Fibroblast of lung (primary cell): ENCODE results near the gene SYNJ2. TPM values are rescaled to one million over a fixed set of nuclear protein-coding genes. Genes with fewer than 3 reads are reported as not detected.
A peak's percentile ranks its signal among the peaks of the same experiment; 100 is the strongest.

Source experiments
- DNase-seq, 2 donors: peaks; one replicate each; pipeline versions ENCODE4 v3.0.0 to v3.0.0-alpha.2; 2010; ENCODE audit warnings: low read depth in 2 of 2
- H2AFZ ChIP-seq: 2 replicates; pipeline ENCODE4 v1.5.1; 2012; ENCODE audit warnings: low read length, control low read depth, inconsistent platforms
- H3K27ac ChIP-seq: 2 replicates; pipeline ENCODE4 v1.5.1; 2011; ENCODE audit warnings: low read length, control low read depth; ENCODE audit not compliant: insufficient read depth
- H3K27me3 ChIP-seq: 2 replicates; pipeline ENCODE4 v1.5.1; 2011; ENCODE audit warnings: mild to moderate bottlenecking, low read length; ENCODE audit not compliant: control insufficient read depth, insufficient read depth
- H3K36me3 ChIP-seq: 2 replicates; pipeline ENCODE4 v1.5.1; 2011; ENCODE audit warnings: low read length; ENCODE audit not compliant: control insufficient read depth, insufficient read depth
- H3K4me1 ChIP-seq: 2 replicates; pipeline ENCODE4 v1.5.1; 2011; ENCODE audit warnings: low read length; ENCODE audit not compliant: control insufficient read depth, insufficient read depth; ENCODE audit errors: extremely low read depth
- H3K4me2 ChIP-seq: 2 replicates; pipeline ENCODE4 v1.5.1; 2011; ENCODE audit warnings: low read length, control low read depth; ENCODE audit not compliant: insufficient read depth; ENCODE audit errors: extremely low read depth
- H3K4me3 ChIP-seq, 4 experiments: fragments of 200-600 bp in 1 of 4; sonication (generic) in 1 of 4; replicated peaks in 1 of 4; 2 replicates each; pipeline ENCODE4 v1.5.1; 2011 to 2016; ENCODE audit warnings: low read length in 4 of 4, low read depth in 3 of 4, mild to moderate bottlenecking in 3 of 4, control low read depth in 2 of 4, inconsistent platforms in 1 of 4, mixed read lengths in 1 of 4; ENCODE audit not compliant: insufficient read depth in 1 of 4; ENCODE audit errors: control extremely low read depth in 1 of 4
- H3K79me2 ChIP-seq: 2 replicates; pipeline ENCODE4 v1.5.1; 2012; ENCODE audit warnings: mild to moderate bottlenecking, low read length, inconsistent platforms; ENCODE audit not compliant: control insufficient read depth, insufficient read depth
- H3K9ac ChIP-seq: 2 replicates; pipeline ENCODE4 v1.5.1; 2011; ENCODE audit warnings: mild to moderate bottlenecking, low read length, control low read depth; ENCODE audit not compliant: insufficient read depth
- H3K9me3 ChIP-seq: 2 replicates; pipeline ENCODE4 v1.5.1; 2012; ENCODE audit warnings: low read depth, low read length; ENCODE audit not compliant: control insufficient read depth, insufficient read depth
- H4K20me1 ChIP-seq: 2 replicates; pipeline ENCODE4 v1.5.1; 2011; ENCODE audit warnings: low read length; ENCODE audit not compliant: control insufficient read depth, insufficient read depth; ENCODE audit errors: extremely low read depth
- CTCF ChIP-seq, 2 donors: IDR thresholded peaks in 1 of 2; conservative IDR thresholded peaks in 1 of 2; 1 replicate in 1 of 2; 2 replicates in 1 of 2; pipeline ENCODE4 v1.5.1; 2011 to 2012; ENCODE audit warnings: low read length in 2 of 2, control low read depth in 1 of 2, inconsistent platforms in 1 of 2, low read depth in 1 of 2, mild to moderate bottlenecking in 1 of 2
- EZH2 ChIP-seq: IDR thresholded peaks from 2 replicates; pipeline ENCODE4 v1.5.1; 2012; ENCODE audit warnings: low read length, control low read depth, mild to moderate bottlenecking; ENCODE audit errors: missing control alignments
- polyA plus RNA-seq, 2 donors: library from polyadenylated mRNA; depleted of rRNA in 1 of 2; stranded (reverse) in 1 of 2; unstranded in 1 of 2; fragments of >200 nt; gene quantifications; 2 replicates each; pipeline ENCODE4 v1.2.1, GENCODE V29; 2011 to 2012; ENCODE audit warnings: missing spikeins in 1 of 2
- total RNA-seq: library from RNA; depleted of rRNA; stranded (reverse); fragments of >200 nt; gene quantifications from 2 replicates; pipeline ENCODE4 v1.2.1, GENCODE V29; 2014

Gene SYNJ2
- total and polyA plus RNA-seq, 2 donors (not counting 1 experiment from before 2014, with no cell fraction given), result 23.5 to 57.3 TPM

DNA sequence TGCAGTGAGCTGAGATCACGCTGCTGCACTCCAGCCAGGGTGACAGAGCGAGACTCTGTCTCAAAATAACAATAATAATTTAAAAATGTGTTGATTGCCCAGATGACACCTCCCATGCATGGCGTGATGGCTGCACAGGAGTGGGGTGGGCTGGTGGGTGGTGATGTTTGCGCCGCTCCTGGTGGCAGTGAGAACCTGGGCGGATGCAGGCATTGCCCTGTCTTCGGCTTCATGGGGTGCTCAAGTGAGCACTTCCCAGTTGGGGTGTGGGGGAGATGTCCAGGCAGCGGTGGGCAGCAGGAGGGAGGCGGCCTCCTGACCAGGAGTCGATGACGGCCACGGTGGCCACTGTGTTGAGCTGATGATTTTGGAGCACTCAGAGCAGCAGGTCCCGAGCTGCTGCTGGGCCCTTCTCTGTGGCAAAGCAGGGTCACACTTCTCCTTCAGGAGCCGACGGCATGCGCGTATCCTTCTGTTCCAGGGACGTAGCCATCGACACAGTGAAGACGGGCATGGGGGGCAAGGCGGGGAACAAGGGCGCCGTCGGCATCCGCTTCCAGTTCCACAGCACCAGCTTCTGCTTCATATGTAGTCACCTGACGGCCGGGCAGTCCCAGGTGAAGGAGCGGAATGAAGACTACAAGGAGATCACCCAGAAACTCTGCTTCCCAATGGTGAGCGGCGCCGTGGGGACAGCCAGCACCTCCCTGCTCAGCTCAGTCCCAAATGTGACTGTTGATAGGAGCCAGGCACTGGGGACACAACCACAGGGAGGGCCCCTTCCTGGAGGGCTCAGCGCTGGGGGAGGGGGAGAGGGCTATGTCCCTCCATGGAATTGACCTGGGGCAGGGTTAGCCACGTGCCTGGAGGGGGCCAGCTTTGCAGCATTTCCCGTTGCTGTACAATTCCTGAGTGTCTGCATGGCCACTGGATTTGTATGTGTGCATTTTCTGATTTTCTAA, 89.7 kb downstream of the SYNJ2 start:
- H4K20me1 ChIP-seq, result no peaks in the 10 kb centered on the region
- H2AFZ ChIP-seq, result no peak overlapping the region
- H3K4me1 ChIP-seq, result peaks cover 14% of the 10 kb centered on the region
- H3K9ac ChIP-seq, result no peak overlapping the region
- DNase-seq, result no peak
- no peak overlapping the region for H3K4me3 ChIP-seq
- no peaks in the 10 kb centered on the region for H3K9me3 ChIP-seq
- TF ChIP-seq CTCF (conservative IDR thresholded peaks at IDR 0.05 in 1 of 2, IDR thresholded peaks at IDR 0.05 in 1 of 2; ENCODE audit: low read depth in 1 of 2, low read length in 2 of 2), result no peak
- no peak overlapping the region for H3K4me2 ChIP-seq
- H3K36me3 ChIP-seq, result peaks cover 29% of the 10 kb centered on the region
- H3K27ac ChIP-seq, result peak overlapping the region; percentile 13
- H3K27me3 ChIP-seq, result no peaks in the 10 kb centered on the region
- no peaks in the 10 kb centered on the region for H3K79me2 ChIP-seq

GRCh38 chr6:158072083-158072721, 90.5 kb downstream of the SYNJ2 start:
- Histone ChIP-seq H3K4me3 (no peak overlapping the region), H3K79me2 (no peaks in the 10 kb centered on the region), H4K20me1 (no peaks in the 10 kb centered on the region), H3K9ac (no peak overlapping the region), H3K4me1 (peaks cover 14% of the 10 kb centered on the region), H3K27ac (peak overlapping the region; percentile 13), H3K27me3 (no peaks in the 10 kb centered on the region), H3K36me3 (peaks cover 27% of the 10 kb centered on the region), H3K4me2 (no peak overlapping the region), H3K9me3 (no peaks in the 10 kb centered on the region), H2AFZ (no peak overlapping the region)
- peak; percentile 63 to 81 for DNase-seq
- peak; percentile 84 for TF ChIP-seq CTCF (conservative IDR thresholded peaks at IDR 0.05 in 1 of 2, IDR thresholded peaks at IDR 0.05 in 1 of 2; ENCODE audit: low read depth in 1 of 2, low read length in 2 of 2)
- no peak for TF ChIP-seq EZH2

DNA sequence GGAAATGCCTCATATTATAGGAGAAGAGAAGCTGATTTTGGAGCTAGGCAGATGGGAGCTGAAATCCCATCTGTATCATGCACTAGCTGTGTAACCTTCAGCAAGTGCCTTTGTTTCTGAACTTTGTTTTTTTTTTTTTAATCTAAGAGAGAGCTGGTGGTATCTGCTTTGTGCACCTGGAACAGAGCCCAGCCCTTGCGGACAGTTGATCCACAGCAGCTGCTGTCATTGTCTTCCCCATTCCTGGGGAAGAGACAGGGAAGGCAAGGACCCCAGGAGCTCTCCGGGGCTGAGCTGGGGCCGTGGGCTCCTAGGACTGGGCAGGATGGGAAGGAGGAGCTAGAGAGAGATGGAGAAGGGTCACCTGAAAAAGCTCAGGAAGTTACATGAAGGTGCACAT, 92.1 kb downstream of the SYNJ2 start:
- Histone ChIP-seq H3K27ac (no peak overlapping the region), H3K4me3 (no peak overlapping the region), H3K9ac (no peak overlapping the region), H3K27me3 (no peaks in the 10 kb centered on the region), H3K4me1 (peaks cover 6% of the 10 kb centered on the region), H2AFZ (no peak overlapping the region), H4K20me1 (no peaks in the 10 kb centered on the region), H3K9me3 (no peaks in the 10 kb centered on the region), H3K4me2 (no peak overlapping the region), H3K36me3 (peaks cover 27% of the 10 kb centered on the region), H3K79me2 (no peaks in the 10 kb centered on the region)
- TF ChIP-seq CTCF (conservative IDR thresholded peaks at IDR 0.05 in 1 of 2, IDR thresholded peaks at IDR 0.05 in 1 of 2; ENCODE audit: low read depth in 1 of 2, low read length in 2 of 2) (no peak), EZH2 (no peak)
- peak in 1 of 2 donors; percentile 14 for DNase-seq
